ENCODE data around the gene PRKAR2B.
A peak's percentile ranks its signal among the peaks of the same experiment; 100 is the strongest.

DNA sequence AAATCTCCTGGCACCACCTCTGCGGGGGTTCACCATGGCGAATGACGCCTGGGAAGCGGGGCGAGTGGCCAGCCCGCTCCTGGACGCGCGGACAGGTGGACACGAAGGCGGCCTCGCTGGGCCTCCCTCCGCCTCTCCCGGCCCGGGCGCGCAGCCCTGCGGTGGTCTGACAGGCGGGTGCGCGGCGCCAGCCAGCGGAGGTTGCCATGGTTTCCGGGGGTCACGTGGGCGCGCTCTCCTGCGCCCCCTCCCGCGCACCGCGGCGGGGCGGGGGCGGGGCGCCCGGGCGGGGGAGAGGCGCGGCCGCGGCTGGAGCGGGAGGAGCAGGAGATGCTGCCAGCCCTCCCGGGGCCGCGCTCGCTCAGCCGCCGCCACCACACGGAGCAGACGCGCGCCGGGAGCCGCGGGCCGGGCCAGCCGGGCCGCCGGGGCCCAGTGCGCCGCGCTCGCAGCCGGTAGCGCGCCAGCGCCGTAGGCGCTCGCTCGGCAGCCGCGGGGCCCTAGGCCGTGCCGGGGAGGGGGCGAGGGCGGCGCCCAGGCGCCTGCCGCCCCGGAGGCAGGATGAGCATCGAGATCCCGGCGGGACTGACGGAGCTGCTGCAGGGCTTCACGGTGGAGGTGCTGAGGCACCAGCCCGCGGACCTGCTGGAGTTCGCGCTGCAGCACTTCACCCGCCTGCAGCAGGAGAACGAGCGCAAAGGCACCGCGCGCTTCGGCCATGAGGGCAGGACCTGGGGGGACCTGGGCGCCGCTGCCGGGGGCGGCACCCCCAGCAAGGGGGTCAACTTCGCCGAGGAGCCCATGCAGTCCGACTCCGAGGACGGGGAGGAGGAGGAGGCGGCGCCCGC, at the start of gene PRKAR2B:
- TF ChIP-seq, protein P1, sequence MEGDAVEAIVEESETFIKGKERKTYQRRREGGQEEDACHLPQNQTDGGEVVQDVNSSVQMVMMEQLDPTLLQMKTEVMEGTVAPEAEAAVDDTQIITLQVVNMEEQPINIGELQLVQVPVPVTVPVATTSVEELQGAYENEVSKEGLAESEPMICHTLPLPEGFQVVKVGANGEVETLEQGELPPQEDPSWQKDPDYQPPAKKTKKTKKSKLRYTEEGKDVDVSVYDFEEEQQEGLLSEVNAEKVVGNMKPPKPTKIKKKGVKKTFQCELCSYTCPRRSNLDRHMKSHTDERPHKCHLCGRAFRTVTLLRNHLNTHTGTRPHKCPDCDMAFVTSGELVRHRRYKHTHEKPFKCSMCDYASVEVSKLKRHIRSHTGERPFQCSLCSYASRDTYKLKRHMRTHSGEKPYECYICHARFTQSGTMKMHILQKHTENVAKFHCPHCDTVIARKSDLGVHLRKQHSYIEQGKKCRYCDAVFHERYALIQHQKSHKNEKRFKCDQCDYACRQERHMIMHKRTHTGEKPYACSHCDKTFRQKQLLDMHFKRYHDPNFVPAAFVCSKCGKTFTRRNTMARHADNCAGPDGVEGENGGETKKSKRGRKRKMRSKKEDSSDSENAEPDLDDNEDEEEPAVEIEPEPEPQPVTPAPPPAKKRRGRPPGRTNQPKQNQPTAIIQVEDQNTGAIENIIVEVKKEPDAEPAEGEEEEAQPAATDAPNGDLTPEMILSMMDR (IDR thresholded peaks at IDR 0.05): peak; percentile 45
- TF ChIP-seq ZFX (IDR thresholded peaks at IDR 0.05; ENCODE audit: borderline replicate concordance): no peak
